NCI-H1436 treated with DMSO at 0.1 percent for 48 hours (cell line): ENCODE results near the gene SND1.

Experiments
- DNase-seq: peaks from one replicate; lab custom pipeline; 2025; lab: John Stamatoyannopoulos, UW

SND1 gene

DNA sequence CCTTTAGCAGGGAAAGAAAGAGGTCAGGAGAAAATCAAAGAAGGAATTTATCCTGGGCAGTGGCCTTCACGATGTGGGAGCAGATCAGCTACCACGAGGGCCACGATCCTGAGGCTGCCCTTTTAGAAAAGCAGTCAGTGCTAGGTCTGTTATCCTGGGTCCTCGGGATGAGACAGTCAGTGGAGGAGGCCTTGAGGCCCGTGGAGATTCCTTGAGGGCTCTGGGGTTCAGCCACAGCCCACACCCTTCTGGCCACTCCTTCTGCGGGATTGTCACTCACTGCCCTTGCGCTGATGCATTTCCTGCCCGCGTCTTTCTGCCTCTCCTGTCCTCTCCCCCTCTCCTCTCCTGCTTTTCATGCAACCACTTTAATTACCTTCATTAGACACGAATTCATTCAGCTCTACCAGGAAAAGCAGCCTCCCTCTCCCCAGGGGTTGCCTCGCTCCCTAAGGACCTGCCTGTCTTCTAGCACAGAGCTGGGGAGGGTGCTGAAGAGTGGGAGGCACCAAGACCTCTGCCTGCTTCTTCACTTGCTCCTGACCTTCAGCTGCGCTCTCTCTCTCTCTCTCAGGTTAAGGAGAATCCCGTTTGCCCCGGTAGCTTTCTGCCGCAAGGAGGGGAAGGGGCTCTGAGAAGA is 421.8 kb downstream of the SND1 start:
- peak; percentile 35 for DNase-seq

DNA sequence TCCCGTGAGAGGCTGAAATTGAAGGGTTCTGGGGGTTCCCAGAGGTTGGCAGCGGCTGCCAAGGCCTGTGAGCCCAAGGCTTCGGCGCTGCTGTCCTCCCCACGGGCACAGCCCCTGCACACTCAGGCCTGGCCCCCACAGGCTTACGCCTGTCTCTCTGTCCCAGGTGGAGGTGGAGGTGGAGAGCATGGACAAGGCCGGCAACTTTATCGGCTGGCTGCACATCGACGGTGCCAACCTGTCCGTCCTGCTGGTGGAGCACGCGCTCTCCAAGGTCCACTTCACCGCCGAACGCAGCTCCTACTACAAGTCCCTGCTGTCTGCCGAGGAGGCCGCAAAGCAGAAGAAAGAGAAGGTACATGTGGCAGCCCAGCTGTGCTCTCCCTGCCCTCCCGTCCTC is 422.3 kb downstream of the SND1 start:
- DNase-seq, result no peak

DNA sequence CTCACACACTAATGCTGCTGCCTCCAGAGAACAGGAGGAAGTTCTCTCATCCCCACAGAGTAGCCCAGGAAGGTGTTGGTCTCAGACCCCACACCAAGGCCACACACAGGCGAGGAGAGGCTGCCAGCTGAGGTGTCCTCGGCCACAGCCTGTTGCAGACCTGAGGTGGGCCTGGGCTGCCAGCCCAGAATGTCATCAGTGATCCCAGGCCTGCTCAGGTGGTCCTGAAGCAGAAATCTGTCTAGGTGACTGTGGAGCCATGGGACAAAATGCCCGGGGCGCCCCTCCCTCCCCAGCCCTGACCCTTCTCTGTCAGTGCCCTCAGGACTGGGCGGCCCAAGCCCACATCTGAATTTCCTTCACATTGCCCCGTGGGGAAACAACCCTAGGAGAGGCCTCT is 422.7 kb downstream of the SND1 start:
- no peak for DNase-seq

DNA sequence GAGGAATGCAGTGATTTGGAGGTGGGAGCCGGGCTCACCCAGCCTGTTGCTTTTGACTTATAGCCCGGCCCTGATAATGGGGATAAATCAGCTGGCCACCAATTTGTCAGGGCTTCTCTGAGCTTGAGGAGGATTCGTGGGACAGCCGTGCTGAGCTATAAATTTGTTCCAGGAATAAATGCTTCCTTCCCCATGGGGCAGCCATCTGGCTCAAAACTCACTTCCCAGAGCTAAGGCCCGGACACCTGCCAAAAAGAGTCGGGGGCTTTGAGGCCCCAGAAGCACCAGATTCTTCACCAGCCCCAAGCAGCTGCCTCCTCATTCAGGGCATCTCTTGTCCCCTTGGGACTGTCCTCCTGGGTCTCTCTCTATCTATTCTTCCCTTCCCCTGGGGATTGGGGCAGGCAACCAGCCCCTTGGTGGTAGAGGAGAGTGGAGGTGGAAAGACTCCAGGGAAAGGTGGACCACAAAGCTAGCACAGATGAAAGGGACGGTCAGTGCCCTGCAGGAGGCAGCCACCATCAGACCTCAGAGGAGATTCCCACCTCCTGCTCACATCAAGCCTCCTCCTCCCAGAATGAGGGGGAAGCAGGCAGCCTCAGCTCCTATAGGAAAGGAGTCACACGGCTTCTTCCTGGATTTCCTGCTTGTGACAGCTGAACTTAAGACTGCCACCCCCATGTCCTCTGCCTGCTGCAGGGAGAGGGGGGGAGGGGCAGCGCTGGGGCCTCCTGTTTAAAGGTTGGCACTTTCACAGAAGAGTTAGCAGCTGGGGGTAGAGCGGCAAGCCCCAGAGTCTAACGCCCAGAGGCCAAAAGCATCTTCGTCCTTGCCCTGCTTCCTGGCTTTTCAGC is 423.5 kb downstream of the SND1 start:
- DNase-seq, result no peak

DNA sequence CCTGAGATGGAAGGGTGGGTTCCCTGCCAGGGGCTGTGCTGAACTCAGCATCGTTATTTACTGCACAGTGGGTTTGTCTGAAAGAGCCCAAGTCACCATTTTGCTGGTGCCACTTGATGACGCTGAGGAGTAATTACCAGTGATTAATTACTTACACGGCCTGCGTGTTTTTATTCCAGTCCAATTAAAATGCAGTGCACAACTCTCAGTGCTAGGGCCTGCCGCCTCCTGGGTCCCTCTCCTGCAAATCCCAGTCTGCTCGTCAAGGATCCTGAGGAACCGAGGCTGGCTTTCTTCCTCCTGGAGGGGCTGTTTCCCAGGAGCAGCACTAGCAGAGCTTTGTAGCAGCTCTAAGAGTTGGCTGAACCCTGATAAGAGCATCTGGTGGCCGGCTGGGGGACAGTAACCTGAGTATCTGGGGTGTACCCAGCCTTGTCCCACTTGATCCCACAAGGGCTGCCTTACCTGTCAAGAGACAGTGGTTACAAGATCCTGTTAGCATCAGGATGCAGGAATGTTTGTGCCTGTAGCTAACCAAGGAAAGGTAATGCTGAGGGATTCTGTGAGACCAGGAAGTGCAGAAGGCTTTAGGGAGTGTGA is 424.3 kb downstream of the SND1 start:
- no peak for DNase-seq

DNA sequence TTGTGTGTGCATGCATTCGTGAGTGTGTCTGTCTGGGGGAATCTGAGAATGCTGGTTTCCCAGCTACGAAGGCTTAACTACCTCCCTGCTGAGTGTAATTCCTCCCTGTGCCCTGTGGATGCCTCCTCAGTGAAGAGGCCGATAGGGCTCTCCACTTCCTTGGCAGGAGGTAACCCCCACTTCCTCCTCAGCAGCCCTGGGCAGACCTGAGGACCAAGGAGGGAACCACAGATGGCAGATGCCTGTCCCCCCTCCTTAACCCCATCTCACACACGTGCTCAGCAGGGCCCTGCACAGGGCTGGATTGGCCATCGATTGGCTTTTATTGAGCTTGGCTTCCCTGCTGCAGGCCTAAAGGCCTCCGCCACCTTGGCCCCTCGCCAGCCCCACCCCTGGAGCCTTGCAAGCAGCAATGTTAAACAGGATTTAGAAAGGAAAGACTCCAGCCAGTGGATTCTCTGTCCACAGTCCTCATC is 424.8 kb downstream of the SND1 start:
- no peak for DNase-seq

DNA sequence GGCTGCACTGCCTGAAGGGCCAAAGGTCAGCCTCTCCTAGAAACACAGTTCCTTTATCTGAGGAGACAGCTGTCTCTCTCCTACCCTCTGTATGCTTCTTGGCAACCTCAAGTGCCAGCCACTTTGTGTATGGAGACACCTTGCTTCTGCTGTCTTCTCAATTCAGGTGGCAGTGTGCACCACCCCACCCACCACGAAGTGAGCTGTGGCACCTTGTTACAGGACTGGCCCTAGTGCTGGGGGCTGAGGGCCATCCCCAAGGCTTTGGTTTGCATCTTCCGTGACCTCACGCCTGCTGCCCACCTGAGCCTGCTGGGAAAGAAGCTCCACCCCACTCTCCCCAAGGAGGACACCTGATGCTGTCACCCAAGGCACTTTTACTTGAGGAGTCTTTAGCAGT is 426.3 kb downstream of the SND1 start:
- DNase-seq, result no peak

DNA sequence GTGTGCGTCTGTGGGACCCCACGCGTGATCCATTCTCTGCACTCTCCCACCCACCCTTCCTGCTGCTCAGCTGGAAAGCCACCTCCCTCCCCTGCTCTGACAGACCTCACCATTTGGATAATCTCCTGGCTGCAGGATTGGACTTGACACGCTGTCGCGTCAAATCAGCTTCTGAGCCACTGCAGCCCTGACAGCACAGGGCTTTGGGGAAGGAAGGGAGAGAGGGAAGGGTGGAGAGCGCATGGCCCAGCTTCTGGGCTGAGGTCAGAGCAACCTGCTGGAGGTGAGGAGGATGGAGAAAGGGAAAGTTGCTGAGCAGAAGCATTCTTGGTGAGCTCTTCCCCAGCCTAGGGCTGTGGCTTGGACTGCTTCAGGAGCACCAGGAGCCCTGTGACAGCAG is 428.2 kb downstream of the SND1 start:
- DNase-seq, result no peak

DNA sequence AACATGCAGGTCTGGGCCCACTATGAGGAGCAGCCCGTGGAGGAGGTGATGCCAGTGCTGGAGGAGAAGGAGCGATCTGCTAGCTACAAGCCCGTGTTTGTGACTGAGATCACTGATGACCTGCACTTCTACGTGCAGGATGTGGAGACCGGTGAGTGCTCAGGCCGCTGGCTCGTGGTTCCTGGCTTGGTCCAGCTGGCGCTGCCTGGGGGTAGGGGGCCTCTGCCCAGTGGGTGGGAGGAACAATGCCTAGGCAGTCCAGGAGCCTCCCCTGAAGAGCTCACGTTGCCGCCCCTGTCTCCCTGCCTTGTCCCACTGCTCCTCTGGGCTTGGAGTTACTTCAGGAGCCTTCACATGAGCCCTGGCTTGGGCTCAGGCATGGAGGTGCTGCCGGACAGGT is 429.4 kb downstream of the SND1 start:
- no peak for DNase-seq

DNA sequence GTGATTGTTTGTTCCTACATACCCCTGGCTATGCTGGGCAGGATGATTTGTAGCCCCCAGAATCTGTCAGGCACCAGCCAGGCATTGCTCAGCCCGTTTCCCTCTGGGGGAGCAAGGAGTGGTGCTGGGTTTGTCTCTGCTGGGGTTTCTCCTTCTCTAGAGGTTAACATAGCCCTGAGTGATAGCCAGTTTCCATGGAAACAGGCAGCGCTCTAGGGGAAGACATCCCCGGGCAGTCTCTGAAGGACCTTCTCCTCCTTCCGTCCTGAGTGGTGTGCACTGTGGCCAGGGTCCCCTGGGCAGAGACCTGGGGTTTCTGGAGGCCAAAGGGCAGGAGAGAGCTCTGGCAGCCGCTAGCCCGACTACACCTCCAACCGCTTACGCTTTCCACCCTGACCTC is 429.8 kb downstream of the SND1 start:
- DNase-seq, result no peak

DNA sequence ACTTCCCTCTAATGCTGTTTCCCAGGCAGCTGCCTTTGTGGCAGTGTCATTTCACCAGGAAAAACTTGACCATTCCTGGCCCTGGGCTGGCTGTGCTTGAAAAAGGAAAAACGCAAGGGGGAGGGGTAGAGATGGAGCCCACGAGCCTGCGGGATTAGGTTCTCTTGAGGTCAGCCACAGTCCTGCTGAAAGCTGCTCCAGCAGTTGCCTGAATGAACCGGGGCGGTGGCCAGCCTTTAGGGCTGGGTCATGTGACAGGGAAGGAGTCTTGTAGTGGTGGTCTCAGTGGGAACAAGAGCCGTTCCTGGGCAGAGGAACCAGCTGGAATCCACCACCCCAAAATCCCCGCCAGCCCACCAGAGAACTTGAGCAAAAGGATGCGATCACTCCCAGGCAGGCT is 430.4 kb downstream of the SND1 start:
- DNase-seq, result no peak

DNA sequence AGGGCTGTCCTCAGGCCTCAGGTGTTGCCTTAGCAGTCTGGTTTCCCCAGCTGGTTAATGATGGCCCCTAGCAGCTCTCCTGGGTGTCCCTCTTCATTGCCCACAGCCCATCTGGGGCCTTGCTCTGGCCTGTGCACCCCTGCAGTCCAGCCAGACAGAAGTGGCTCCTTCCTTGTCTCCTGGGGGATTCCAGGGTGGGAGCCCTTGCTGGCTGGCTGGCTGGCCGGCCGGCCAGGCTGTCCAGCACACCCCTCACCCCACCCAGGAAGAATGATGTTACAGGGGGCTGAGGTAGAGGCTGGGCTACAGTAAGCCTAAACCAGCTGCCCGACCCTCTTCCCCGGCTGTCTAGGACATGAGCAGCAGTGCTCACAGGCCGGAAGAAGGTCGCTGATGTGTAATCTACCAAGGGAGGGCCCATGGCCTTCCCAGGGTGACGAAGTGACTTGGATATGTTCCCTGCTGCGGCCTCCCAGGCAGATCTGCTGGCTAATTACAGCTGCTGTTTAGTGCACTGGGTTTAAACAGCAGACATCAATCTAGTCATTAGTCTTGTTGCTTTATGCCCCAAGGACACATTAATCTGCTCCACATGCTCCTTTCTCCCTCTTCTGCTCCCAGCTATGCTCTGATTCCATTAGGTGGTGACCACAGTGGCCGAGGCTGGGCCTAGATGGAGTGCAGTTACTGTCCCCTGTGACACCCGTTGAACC is 433.1 kb downstream of the SND1 start:
- no peak for DNase-seq

DNA sequence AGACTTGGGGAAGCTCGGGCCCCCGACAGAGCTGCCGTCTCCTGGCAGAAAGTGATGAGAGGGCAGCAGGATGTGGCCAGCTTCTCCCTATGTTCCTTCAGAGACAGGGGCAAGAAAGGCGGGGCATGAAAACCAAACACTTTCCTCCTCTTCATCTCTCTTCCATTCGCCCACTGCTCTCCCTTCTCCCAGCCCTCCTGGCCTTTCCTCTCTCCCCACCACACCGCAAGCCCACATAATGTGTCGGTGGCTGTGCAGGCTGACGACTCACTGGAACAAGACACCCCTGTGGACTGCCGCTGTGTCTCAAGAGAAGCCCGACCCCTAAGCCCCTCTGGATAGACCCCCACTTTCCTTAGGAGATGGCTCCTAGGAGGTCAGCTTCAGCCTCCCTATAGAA is 438.5 kb downstream of the SND1 start:
- no peak for DNase-seq

DNA sequence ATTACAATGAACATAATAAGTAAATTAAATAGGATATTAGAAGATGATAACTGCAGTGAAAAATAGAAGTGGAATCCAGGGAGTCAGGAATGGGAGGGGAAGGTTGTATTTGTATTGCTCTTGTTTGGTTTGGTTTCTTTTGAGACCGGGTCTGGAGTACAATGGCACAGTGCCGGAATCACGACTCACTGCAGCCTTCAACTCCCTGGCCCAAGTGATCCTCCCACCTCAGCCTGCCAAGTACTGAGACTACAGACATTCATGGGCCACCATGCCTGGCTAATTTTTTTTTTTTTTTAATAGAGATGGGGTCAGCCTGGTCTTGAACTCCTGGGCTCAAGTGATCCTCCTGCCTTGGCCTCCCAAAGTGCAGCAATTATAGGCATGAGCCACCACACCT is 439.1 kb downstream of the SND1 start:
- DNase-seq, result no peak

DNA sequence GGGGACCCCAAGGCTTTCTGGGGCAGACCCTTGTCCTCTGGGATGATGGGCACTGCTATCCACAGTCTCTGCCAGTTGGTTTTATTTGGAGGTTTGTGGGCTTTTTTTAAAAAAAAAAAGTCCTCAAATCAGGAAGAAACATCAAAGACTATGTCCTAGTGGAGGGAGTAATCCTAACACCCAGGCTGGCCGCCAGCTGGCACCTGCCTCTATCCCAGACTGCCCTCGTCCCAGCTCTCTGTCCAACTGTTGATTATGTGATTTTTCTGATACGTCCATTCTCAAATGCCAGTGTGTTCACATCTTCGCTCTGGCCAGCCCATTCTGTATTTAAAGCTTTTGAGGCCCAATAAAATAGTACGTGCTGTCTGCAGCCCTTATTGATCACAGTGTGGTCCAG is 440.2 kb downstream of the SND1 start:
- no peak for DNase-seq

DNA sequence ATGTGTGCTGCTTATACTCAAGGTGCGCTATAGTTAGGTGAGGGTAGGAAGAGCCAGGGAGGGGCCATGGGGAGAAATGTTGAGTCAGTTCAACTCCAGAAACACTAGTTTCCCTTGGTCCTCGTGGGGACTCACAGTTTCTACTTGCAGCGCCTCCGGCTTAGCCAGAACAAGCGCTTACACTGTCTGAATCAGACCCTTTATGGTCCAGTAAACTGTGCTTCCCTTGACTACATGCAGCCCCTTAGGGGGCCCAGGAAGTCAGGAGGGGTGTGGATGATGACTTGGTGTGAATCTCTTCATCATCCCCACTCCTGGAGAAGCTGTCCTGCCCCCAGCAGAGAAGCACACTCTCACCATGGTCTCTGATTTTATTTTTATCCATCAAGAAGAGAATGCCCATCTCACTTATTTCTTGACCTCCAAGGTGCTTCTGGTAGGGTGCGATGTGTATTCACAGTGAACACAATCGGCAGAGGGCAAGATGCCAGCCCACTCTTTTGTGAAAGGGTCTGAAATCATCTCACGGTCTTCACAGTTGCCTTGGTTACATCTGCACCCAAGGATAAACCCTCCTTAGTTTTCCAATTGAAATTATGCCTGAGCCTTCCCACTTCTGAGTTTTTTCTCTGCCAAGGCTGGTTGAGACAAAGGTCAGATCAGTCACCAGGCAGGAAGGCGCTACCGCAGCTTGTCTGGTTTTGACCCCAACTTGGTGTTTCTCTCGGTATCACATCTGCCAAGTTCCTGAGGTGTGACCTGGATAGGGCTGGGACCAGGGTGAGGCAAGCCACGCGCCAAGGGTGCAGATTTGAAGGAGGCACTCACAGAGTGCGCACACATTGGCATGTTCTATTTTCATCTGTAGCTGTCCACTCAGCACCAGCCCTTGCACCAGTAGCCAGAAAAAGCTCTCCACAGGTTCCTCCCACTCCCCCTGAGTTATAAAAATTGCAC is 441.9 kb downstream of the SND1 start:
- no peak for DNase-seq

DNA sequence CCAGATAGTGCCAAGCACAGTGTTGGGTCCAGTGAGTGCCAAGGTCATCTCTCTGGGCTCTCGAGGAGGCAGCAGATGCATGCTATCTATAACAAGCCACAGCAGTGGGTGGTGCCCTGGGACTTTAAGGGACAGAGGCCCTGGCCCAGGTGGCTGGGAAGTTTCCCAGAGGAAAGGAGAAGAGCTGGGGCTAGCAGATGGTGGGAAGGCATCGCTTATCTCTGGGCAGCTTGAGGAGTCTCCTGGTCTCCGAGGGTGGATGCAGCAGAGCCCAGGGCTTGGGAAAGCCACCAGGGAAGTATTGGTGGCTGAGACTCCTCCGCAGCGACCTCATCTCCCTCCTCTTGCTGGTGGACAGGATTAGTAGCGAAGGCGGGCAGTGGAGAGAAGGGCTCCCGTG is 442.7 kb downstream of the SND1 start:
- no peak for DNase-seq

DNA sequence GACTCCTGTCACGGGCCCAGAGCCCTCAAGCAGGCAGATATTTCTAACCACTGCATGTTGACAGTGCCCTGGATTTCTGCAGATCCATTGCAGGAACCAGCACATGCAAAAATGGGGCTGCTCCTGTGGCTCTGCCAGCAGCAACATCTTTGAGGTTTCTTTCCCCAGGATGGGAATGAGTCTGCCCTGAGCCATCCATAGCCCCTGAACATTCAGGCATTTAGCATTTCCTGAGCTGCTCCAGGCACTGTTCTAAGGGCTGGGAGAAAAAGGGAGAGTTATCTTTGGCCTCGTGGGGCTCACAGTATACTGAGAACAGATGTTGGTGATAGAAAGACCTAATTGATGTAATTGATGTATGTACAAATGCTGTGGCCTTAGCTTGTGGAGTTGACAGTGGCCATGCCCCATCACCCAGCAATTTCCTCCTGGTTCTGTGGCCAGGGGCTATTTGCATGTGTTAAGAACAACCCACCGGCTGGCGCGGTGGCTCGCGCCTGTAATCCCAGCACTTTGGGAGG is 445.3 kb downstream of the SND1 start:
- no peak for DNase-seq

DNA sequence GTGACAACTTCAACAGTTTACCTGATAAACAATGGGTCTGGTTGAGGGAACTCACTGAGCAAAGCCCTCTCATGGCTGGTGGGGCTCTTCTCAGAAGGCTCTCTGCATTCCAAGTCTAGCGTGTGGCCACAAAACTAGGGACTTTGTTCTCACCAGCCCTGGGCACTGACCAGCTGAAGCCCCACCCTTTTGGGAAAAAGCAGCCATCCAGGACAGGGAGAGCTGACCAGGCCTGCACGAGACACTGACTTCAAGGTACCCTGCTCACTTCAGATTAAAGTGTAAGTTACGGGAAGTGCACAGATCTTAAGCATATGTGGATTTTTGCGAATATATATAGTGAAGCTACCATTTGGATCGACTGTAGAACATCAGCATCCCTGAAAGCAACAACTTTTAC is 446.6 kb downstream of the SND1 start:
- DNase-seq, result no peak

DNA sequence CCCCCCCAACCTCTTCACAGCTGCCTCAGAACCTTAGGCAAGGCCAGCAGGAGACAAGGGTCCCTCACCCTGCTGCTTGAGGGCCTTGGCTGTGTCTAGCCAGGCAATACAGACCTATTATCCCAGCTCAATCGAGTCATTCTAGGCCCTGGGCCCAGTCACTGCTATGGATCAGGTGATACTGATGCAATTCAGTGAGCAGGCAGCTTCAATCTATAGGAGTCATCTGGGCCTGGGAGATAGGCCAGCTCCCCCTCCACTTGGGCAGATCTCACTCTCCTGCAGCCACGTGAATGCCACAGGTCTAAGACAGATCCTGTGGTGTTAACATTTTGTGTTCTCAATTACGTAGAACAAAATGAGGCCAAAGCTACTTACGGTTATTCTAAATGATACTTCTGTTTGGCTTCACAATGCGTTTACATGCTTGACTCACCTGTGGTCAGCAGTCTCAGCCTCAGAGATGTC is 447.2 kb downstream of the SND1 start:
- no peak for DNase-seq
